ENCODE results near the gene USP21. TPM values are rescaled to one million over a fixed set of nuclear protein-coding genes. Genes with fewer than 3 reads are reported as not detected.

USP21 gene
- total and polyA plus RNA-seq, 2 of the 13 experiments (the other 11 are each of a cell fraction or from before 2014, with no cell fraction given) = 10.1 to 33.1 TPM

- TF ChIP-seq YEATS2 (CRISPR knock-in tag; IDR thresholded peaks at IDR 0.05; ENCODE audit: borderline replicate concordance) = no peak
- TF ChIP-seq ZBTB42 (CRISPR knock-in tag; IDR thresholded peaks at IDR 0.05) = no peak
Observed at GRCh38 chr1:161140755-161141400, 18.4 kb upstream of the USP21 start (continued).

- Histone ChIP-seq H3K27me3 (ENCODE audit: control insufficient read depth in 1 of 2, insufficient read depth in 2 of 2, low read length in 2 of 2) (no peaks in the 10 kb centered on the region), H4K20me1 (ENCODE audit: insufficient read depth, low read length) (no peaks in the 10 kb centered on the region), H2AFZ (ENCODE audit: low read length) (no peak overlapping the region), H3K4me2 (ENCODE audit: low read depth, low read length) (no peak overlapping the region), H3K36me3 (replicated peaks in 1 of 2; ENCODE audit: control insufficient read depth in 1 of 2, insufficient read depth in 2 of 2, low read length in 2 of 2) (no peaks in the 10 kb centered on the region), H3K79me2 (ENCODE audit: insufficient read depth, low read length) (no peaks in the 10 kb centered on the region), H3K4me1 (ENCODE audit: insufficient read depth, low read length) (no peaks in the 10 kb centered on the region), H3K4me3 (replicated peaks in 1 of 3; ENCODE audit: insufficient read depth in 1 of 3, low read depth in 2 of 3, low read length in 3 of 3) (no peak overlapping the region), H3K9ac (ENCODE audit: insufficient read depth, low read depth, low read length) (no peak overlapping the region), H3K9me3 (ENCODE audit: low read length) (no peaks in the 10 kb centered on the region), H3K27ac (ENCODE audit: extremely low read length, insufficient read depth, low read length) (no peak overlapping the region)
- POLR2A ChIA-PET = no interaction called here
- in situ Hi-C loops (cut with HindIII; ENCODE audit: extremely low pct_ligation_motif_present, low pct_unique_long_range_greater_than_20kb) (no loop called here), intact Hi-C loops (cut with micrococcal nuclease; ENCODE audit: unreplicated experiment) (no loop called here)
- DNase-seq (ENCODE audit: low spot score) (no peak), ATAC-seq (no peak), FAIRE-seq (no peak)
- WGBS (ENCODE audit: low lambda C conversion rate) = 23% methylated on average over 3 of the region's 3 CpGs
- CTCF ChIA-PET (ENCODE audit: low intra/inter-chr PET ratio, low total read pairs) = no interaction called here
- TF ChIP-seq ZHX2 (IDR thresholded peaks at IDR 0.05; ENCODE audit: low read depth) (no peak), ZHX2 (CRISPR knock-in tag; IDR thresholded peaks at IDR 0.05; ENCODE audit: borderline replicate concordance) (no peak), SALL1 (CRISPR knock-in tag; IDR thresholded peaks at IDR 0.05) (no peak), ZNF766 (CRISPR knock-in tag; IDR thresholded peaks at IDR 0.05; ENCODE audit: borderline replicate concordance) (no peak), POLR2AphosphoS5 (IDR thresholded peaks at IDR 0.05; ENCODE audit: low read depth, low read length) (no peak)
- BruUV-seq (replicated peaks) = no TSS peak
Observed at GRCh38 chr1:161145832-161146231, 13.5 kb upstream of the USP21 start.
